Myocyte (in vitro differentiated cells): ENCODE results near the gene TUBB1. TPM values are rescaled to one million over a fixed set of nuclear protein-coding genes. Genes with fewer than 3 reads are reported as not detected.

ENCODE experiments used
- DNase-seq: peaks from one replicate; pipeline ENCODE4 v3.0.0-alpha.2; 2012; ENCODE audit warnings: low read depth
- total RNA-seq: library from RNA; depleted of rRNA; stranded (reverse); fragments of >200 nt; gene quantifications from 2 replicates; pipeline ENCODE4 v1.2.3, GENCODE V29; 2014

Gene TUBB1
- total RNA-seq, 1 donor from 2014 or later = not detected

DNA sequence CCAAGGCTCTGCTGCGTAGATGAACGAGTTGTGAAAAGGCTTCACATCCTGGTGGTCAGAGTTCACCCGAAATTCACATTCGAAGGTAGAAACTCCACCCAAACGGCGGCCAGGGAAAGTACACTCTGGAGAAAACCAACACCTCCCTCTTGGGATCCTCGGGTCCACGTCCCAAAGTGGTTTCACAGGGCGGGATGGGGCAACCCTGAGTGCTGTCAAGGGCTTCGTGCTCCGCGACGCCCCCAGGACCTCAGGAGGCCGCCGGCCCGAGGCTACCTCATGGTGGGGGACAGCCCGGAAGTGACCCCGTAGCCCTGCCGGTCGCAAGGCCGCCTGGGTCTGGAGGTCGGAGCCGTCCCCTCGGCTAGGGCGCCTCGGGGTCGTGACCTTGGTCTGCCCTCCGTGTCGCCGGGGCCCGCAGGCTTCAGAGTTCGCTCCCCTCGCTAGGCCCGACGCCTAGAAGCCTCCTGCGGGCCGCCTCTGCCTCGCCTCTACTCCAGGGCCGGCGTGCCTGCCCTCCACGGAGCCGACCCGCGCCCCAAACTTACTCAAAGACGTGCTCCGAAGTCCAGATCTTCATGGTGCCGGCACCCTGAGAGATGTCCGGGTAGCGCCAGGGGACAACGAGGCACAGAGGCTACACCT is 23.0 kb downstream of the TUBB1 start, which contains the start of gene PRELID3B:
Gene PRELID3B (minus strand): TSS at position 636 of the 645 bp plus-strand sequence. CDS start 56 bp downstream, at position 580.
- DNase-seq = peak; percentile 36

DNA sequence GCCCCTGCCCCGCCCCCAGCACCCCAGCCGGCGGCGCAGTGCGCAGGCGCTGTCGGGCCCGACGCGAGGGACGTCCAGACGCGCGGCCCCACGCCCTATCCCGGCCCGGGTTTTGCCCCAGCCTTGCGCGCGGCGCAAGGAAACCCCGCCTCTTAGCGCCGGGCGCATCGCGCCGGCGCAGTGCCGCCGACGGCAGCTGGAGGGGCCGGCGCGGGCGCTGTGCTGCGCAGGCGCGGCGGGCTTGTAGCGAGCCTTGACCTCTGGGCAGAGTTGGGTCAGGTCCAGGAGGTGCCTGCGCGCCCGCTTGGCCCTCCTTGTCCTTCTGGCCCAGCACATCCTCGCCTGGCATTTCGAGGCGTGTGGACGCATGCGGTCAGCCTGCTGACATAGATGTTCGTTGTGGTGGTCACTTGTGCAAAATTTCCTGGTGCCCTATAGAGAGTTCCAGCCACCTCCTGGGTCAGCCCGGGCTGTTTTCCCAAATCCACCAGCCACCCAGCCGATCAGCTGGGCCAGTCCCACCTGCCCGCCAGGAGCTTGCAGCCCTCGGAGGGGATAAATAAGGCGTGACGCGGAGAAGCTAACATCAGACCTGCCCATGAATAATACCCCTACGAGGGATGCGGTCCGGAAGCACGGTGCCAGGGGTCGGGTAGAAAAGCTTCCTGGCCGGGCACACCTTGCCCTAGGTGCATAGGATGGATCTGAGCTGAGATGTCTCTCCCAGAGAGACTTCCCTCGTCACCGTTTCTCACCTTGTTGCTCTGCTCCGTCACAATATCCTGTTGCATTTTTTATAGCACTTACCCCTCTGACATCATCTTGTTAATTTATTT is 23.8 kb downstream of the TUBB1 start:
- peak; percentile 94 for DNase-seq

DNA sequence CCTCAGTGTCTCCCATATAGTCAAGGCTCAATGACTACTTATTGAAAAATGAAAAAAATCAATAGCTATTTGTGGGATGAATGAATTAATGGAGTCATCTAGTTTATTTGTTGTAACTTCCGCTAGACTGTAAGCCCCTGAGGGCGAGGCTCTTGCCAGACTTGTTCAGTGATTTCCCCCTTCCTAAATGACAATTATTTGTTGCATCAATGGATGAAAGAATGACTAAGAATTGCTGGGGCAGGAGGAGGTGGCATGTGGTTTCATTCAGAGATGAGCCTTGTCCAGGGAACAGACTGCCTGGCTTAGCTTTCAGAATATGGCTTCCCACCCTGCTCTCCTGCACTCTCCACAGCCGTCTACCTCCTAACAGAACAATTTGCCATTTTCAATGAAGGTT is 24.5 kb downstream of the TUBB1 start:
- no peak for DNase-seq

DNA sequence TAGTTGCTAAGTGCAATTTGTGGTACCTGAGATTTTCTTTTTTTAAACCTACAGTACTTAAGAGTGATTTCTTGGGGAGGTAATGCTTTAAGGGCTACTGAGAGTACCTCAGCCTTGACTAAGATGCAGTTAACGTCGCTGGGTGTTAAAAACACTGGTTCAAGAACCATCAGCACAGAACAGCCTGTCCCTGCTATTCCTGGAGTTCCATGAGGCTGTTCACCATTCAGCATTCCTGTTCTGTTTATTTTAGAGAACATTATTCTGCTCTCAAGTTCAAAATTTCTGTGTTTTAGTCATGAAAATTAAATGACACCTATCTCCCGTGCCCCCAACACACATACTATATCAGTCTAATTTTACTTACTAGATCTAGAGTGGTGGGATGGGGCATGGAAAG is 25.1 kb downstream of the TUBB1 start:
- DNase-seq = no peak

DNA sequence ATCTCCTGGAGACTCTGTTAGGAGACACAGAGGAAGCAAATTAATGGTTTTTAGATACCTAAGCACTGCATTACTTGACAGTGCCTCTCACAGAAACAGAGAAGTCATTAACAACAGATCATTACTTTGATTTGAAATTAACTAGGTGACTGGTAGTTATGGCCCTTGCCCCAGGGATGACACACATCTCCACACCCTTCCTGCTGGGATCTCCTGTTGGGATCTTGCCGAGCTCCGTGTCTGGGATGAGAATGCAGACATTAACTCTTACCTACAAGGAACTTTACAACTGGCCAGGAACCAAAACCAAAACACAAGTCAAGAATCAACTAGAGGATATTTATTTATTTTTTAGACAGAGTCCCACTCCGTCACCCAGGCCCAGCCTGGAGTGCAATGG is 25.6 kb downstream of the TUBB1 start:
- DNase-seq = no peak

DNA sequence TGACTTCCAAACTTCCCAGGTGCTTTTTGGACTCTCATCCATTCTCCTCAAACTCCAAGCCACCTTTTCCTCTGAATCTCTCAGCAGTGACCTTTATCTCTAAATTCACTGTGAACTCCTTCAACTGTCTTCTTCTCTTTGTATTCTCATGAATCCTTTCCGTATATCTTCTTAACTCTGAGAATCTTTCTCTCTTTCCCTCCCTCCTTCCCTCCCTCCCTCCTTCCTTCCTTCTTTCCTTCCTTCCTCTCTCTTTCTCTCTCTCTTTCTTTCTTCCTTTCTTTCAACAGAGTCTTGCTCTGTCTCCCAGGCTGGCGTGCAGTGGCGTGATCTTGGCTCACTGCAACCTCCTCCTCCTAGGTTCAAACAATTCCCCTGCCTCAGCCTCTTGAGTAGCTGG is 27.6 kb downstream of the TUBB1 start:
- no peak for DNase-seq

DNA sequence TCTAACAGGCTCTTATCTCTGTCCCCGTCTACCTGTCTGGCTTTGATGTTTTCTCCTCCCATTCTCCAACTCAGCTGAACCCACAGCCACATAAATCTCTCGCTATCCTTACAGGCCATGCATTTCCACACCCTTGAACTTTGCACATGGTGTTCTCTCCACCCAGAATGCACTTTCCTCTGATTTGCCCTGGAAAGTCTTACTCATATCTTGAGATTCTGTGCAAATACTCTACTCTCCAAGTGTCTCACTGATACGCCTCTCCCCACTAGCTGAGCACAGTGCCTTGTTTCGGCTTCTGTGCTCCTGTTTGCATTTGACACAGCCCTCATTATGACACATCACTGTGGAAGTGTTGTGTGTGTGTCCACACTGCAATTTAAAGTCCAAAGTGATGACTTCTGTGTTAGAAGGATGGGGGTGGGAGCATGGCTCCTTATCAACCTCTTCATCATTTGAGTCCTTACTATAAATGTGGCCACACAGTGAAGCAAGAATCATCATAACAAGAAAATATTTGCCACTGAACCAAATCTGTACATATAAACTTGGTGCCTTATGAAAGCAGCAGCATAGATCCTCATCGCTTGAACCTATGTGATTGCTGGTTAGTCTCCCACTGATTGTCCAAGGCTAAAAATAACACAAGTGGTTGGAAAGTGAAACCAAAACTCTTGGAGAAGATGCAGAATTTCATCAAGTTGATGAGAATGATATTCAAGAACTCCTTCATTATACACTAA is 28.9 kb downstream of the TUBB1 start:
- no peak for DNase-seq

DNA sequence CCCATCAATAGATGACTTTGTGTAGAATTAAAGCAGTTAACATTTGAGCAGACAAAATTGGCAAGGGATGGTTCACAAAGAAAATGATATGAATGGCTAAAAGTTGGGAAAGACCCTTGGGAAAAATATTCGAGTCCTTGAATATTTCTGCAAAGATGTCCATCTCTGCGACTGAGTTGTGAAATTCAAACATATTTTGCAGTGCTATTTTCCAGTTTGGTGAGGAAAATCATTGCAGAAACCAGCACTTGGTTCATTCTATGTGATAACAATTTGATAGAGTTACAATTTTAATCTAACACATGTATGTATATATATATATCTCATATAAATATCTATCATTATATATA is 29.4 kb downstream of the TUBB1 start:
- no peak for DNase-seq

DNA sequence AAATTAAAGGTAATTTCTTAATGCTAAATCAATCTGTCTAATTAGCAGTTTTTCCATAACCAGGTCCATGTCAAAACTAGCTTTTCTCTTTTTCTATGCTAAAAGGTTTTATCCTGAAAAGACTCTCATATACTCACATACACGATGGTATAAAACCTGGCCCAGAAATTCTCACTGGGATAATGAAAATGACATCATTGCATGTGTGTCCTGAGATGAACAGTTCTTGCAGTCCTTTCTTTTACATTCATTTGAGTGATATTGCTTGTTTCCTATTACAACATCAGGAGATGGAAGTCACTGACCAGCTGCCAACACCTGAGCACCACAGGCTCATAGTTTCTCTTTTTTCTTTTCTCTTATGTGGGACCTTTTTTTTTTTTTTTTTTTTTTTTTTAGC is 31.2 kb downstream of the TUBB1 start:
- no peak for DNase-seq

DNA sequence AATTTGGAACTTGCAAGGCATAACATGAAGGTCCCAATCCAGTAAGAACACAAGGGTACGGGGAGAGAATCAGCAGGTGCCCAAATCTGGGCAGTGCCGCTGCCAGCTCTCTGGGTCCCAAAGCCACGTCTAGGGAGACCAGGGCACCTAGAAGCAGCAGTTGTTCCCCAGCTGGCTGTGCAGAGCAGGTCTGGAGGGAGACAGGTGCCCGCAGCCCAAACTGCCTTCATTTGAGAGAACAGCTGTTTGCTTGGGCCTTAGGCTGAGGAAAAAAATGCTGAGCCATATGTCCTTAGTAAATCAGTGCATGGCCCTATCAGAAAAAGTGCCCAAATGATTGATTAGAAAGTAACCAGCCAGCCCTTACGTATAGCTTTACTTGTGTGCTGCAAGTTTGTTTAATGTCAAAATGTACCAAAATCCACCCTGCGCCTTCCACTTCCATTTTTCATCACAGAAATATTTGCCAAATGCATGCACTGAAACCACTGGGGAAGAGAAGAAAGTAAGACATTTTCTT is 32.5 kb downstream of the TUBB1 start:
- DNase-seq = no peak

DNA sequence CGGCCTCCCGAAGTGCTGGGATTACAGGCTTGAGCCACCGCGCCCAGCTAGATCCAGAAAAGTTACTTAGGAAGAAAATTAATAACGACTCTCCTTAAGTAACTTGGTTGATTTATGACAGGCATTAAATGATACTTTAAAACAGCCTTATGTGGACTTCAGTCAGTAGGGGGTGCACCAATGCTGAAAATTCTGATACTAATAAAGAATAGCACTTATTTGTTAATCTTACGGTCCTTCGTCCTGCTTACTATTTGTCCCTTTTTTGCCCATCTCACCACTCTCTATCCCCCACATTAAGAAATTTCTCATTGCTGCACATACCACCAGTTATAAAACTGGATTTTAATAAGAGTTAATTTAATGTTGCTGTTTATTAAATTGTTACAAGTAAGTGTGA is 36.1 kb downstream of the TUBB1 start:
- no peak for DNase-seq

DNA sequence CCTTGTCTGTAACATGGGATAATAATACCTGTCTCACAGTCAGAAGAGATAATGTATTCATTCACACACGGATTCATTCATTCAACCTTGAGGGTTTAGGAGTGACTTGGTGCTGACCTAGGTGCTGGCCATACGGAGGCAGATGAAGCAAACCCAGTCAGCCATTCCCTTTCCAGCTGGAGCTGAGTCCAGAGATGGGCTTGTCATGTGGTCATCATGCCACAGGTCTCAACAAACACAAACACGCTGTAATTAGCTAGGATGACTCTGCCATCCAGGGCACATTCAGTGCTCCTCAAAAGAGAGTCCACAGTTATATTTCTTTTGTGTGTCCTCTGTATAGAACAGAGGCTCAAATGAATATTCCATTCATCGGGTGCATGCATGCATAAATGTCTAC is 42.9 kb downstream of the TUBB1 start:
- DNase-seq = no peak

DNA sequence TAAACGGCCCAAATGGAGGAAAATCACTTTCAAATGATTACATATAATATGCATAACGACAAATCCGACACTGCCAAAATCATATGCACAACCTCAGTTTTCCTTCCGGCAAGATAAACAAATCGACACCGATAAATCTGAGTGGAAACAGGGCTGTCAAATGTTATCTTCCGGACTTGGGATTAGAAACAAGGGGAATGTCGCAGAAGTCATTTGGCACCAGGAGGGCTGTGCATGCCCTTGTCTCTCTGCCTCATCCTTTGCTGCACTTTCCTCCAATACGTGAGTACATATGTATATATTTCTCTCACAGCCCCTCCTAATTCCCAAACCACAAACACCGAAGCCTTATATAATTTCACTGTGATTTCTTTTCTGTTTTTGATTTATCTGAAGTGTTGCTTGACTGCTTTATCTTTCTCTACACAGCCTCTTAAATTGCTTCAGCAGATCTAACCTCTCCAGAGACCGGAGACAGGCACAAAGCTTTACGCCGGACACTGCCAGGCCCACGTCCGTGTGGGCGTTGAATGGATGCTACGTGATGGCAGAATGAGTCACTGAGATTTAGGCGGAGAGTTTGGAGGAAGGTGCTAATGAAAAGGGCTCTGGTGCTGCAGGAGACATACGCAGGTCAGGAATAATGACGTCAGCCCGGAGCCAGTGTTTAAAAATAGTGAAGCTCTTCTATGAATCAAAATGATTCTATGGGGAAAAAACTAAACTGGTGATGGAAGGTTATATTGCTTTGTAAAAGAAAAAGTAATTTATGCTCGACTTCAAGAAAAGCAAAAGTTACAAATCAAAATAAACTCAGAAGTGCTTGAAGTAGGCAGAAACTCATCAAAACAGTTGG is 44.4 kb downstream of the TUBB1 start:
- DNase-seq = no peak

DNA sequence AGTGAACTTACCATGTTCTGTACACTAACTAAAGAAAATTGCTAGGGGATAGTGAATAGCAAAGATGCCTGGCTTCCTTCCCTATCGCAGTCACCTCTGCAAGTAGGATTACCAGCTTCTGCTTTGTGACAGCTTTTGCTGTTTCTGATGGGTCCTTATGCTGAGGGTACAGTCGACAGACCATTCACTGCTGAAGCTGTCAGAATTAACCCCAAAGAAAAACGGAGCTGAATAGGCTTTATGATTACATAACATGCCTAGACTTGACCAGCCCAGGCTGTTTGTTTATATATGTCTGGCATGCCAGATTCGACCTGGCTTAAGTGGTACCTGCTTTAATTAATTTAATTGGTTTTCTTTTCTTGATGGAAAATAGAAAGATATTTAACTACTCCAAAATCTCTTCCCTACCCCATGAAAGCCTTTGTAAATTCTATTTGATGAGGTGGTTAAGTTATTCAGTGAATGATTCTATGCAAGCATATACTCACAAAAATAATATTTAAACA is 45.0 kb downstream of the TUBB1 start:
- DNase-seq = no peak

DNA sequence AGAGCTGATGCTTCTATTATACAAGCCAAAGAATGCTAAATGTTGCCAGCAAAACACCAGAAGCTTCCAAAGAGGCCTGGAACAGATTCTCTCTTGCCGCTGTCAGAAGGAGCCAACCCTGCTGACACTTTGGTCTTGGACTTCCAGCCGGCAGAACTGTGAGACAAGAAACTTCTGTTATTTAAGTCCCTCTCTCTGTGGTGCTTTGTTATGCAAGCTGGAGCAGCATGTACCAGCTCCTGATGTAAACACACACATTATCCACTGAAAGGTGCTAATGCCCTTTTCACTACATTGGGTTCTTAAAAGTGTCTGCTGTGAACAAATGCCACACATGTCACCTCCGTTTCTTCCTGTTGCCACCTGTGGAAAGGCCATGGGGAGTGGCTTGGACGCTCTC is 49.3 kb downstream of the TUBB1 start:
- DNase-seq = no peak

DNA sequence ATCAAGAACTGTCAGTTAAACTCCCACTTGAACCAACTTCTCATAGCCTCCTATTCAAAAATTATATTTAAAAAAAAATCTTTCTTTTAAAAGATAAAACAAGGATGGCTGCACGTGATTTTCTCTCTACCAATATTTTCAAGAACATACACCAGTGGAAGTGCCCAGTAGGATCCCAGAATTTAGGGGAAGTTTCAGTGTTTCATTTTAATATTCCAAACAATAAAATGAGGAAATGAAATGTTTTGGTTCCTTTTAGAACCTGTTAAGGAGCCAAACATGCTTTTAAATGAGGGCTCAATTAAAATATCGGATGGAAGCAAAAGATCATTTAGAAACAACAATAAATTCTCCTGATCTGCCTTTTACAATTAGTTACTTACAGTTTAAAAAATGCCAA is 49.8 kb downstream of the TUBB1 start:
- no peak for DNase-seq

DNA sequence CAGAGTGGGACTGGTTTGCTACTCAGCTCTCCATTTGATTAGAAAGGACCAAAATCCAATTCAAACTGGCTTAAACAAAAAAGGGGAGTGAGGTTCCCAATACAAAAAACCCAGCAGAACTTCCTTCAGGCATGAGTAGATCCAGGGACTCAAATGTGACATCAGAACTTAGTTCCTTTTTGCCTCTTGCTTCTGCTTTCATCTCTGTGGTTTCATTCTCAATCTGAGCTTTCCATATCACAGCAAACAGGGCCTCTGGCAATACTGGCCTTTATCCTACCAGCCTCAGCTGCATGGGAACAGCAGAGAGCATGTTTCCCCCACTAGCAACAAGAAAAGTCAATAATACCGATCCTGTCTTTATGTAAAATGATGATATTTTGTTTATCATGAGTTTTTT is 52.0 kb downstream of the TUBB1 start:
- DNase-seq = no peak

DNA sequence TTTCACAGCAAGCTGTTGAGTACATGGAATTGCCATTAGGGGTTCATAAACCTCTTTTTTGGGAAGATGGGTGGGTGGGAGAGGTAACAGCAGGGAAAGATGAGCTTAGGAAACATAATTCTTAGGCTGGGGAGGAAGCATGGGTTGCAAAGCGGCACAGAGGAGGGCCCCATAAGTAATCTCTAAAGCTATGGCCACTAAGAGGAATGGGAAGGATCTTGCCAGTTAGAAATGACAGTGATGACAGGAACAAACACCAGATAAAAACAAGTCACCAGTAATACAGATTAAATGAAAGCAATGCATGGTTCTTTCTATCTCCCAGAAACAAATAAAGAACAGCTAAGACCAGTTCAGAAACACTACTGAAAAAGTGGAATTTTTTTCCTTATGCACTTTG is 54.4 kb downstream of the TUBB1 start:
- no peak for DNase-seq

DNA sequence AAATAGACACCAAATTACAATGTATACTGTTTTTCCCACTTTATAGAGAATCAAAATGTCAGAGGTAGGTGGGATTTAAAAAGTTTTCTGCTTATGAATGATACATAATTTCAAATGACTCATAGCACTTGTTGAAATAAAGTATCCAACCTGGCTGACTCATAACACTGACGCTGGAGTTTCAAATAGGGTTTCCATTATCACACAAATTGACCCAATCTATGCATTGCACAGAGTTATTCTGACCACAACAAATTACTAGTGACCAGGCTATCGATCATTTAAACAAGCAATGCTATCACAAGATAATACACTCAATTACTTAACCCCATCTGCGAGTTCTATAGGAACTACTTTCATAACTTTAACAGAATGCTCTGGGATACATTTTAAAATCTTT is 55.2 kb downstream of the TUBB1 start:
- no peak for DNase-seq

DNA sequence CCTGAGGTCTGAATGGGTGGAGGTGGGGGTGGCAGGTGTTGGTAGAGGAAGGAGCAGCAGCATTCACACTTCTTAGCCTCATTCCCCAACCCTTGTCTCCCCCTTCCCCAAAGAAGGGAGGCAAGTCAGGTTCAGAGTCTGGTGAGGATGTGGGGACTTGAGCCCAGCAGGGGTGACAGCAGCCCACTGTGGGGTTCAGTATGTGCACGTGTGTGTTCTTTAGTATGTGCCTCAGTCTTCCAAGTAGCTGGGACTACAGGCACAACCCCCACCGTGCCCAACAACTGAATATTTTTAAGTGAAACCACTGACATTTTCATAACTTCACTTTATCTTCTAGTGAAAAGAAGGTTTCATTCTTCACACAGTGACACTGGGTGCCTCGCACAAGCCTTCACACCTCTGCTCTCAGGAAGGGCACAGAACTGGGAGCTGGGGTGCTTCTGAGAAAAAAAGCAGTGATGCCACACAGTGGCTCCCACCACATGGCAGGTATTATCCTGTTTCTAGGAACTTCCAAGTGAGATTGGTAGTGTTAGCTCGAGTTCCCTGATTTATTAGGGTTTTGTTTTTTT is 56.8 kb downstream of the TUBB1 start:
- no peak for DNase-seq
